NCI-H524 treated with DMSO at 0.1 percent for 48 hours (cell line): ENCODE data around the gene TSR3.

Source experiments
- DNase-seq: peaks from one replicate; lab custom pipeline; 2025; lab: John Stamatoyannopoulos, UW

The TSR3 gene

GRCh38 chr16:1308036-1308976 lies 43.4 kb downstream of the TSR3 start:
- DNase-seq: no peak

DNA sequence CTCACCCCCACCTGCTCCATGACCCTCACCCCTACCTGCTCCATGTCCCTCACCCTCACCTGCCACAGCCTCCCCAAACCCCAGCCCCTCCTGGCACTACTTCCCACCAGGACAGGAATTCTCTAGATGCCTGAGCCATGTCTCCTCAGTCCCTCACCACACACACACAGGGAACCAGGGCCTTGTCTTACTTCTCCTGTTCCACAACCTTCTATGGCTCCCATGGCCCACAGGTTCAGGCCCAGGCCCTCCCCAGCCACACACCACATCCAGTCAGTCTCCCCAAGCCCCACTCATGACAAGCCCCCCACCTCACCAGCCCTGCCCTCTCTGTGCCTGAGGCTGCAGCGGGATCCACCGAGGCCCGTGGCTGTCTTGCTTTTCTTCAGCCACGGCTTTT lies 45.3 kb downstream of the TSR3 start:
- no peak for DNase-seq

DNA sequence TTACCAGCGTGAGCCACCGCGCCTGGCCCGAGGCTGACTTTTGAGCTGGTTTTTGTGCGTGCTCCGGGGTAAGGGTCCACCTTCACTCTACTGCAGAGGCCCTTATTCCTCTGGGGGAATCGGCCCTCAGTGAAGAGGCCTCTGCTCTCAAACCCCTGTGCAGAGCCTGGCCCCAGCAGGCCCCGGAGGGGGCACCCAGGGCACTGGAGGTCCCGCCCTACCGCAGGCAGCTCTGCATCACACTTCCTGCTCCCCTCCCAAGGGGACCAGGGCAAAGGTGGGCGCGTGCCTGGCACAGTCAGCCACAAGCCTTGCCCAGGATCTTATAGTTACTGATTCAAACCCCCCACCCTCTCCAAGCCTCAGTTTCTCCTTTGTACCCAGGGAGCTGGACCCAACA lies 45.9 kb downstream of the TSR3 start:
- DNase-seq: no peak

DNA sequence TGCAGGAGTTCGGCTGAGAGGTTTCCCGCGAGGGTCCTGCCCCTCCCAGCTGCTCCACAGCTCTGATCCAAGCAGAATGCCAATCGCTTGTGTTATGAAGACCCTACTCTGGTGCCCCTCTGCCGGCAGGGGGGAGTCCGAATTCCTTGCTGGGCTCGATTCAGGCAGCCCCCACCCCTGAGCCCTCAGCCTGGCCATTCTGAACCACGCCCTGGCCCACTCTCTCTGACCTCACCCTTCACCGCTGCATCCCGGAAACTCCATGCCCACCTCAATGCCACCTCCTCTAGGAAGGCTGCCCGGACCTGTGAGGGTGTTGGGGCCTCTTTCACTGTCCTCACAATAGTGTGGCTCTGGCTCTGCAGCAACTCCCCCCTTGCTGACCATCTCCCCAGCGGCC lies 50.1 kb downstream of the TSR3 start:
- DNase-seq: no peak

- no peak for DNase-seq
Measured at GRCh38 chr16:1300664-1301476, 50.8 kb downstream of the TSR3 start.

DNA sequence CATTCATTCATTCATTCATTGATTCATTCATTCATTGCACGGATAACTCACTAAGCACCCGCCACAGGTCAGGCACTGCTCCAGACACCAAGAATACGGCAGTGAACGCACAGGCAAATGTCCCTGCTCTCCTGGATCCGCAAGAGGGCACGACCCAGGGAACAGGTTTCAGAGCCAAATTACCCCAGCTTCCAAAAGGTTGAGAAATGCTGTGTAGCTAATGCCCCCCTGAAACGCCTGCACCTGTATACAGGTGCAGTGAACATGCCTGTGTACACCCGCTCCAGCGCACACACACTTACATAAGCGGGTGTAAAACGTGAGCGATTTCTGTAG lies 51.8 kb downstream of the TSR3 start:
- no peak for DNase-seq
